GM10847 (cell line): Measurements from ENCODE around the gene NAA10.

Experiments
- POLR2A ChIP-seq: IDR thresholded peaks from 2 replicates; pipeline ENCODE4 v1.6.1; 2011; ENCODE audit not compliant: insufficient read length; ENCODE audit errors: extremely low read depth

NAA10 gene

GRCh38 chrX:153930011-153930910 lies 4.6 kb downstream of the NAA10 start:
- no peak for TF ChIP-seq POLR2A

GRCh38 chrX:153929576-153929975 lies 5.3 kb downstream of the NAA10 start:
- no peak for TF ChIP-seq POLR2A

GRCh38 chrX:153928846-153929245 lies 6.0 kb downstream of the NAA10 start:
- TF ChIP-seq POLR2A = no peak

- TF ChIP-seq POLR2A = peak; percentile 53
Observed at GRCh38 chrX:153927922-153928760, 6.7 kb downstream of the NAA10 start.

GRCh38 chrX:153927672-153927921 lies 7.2 kb downstream of the NAA10 start:
- no peak for TF ChIP-seq POLR2A

- no peak for TF ChIP-seq POLR2A
Observed at GRCh38 chrX:153926858-153927671, 7.8 kb downstream of the NAA10 start.

GRCh38 chrX:153926552-153926857 lies 8.3 kb downstream of the NAA10 start:
- no peak for TF ChIP-seq POLR2A

GRCh38 chrX:153925739-153926551 lies 8.9 kb downstream of the NAA10 start, which contains the start of gene ARHGAP4:
TSS of gene ARHGAP4 (minus strand) at chrX:153926264. CDS start at chrX:153926202, 62 bp downstream.
- peak; percentile 37 for TF ChIP-seq POLR2A

- peak; percentile 69 for TF ChIP-seq POLR2A
Observed at GRCh38 chrX:153925387-153925738, 9.5 kb downstream of the NAA10 start.

- no peak for TF ChIP-seq POLR2A
Observed at GRCh38 chrX:153924149-153924861, 10.5 kb downstream of the NAA10 start.

GRCh38 chrX:153922932-153923857 lies 11.6 kb downstream of the NAA10 start:
- TF ChIP-seq POLR2A = no peak

- no peak for TF ChIP-seq POLR2A
Observed at GRCh38 chrX:153921511-153922446, 13.1 kb downstream of the NAA10 start.
